Muscle of arm (tissue), 12 donors: ENCODE results near the gene RBM10. TPM values are rescaled to one million over a fixed set of nuclear protein-coding genes. Genes with fewer than 3 reads are reported as not detected.

Experiments
- DNase-seq: peaks from one replicate; pipeline ENCODE4 v3.0.0-alpha.2; 2013
- polyA plus RNA-seq, 12 donors: library from polyadenylated mRNA; unstranded; fragments of 120-200 nt; gene quantifications; one replicate each; pipeline ENCODE4 v1.2.1, GENCODE V29; 2013; ENCODE audit not compliant: insufficient read length in 12 of 12

RBM10 gene
- polyA plus RNA-seq, 12 donors, result 28.7 to 55.3 (median 33.6) TPM; not detected in 1

DNA sequence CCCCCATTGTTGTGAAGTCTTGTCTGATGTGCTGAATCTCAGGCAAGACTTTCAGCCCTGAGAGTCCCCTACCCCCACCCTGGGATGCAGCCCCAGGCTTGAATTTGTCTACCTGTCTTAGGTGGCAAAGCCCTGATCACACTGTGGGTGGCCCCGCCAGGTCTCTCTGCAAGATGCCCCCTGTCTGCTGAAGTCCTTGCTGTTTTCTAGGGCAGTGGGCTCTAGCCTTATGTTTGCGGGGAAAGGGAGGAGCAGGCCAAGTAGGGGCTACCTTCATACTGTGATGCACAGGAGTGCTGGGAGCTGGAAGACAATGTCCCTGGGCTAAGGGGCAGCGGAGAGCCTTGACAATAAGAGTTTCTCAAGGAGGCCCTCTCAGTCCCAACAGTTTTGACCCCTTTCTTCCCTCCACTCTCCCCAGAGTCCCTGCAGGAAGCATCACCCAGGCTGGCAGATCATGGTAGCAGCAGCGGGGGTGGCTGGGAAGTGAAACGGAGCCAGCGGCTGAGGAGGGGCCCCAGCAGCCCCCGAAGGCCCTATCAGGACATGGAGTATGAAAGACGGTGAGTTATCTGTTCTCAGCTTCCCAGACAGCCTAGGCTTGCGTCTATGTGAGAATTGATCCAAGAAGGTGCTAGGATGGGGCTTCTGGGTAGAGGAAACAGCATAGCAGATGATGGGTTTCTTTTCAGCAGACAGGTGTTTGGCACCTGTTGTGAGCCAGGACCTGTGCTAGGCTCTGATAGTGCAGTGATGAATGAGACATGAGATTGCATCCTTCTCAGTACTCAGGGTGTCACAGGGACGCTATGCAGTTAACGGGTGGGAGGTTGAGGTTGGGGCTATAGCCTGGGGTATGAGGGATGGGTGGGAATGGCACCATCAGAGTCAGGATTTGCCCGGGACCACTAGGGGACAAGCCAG is 2.2 kb downstream of the RBM10 start:
- DNase-seq, result no peak

DNA sequence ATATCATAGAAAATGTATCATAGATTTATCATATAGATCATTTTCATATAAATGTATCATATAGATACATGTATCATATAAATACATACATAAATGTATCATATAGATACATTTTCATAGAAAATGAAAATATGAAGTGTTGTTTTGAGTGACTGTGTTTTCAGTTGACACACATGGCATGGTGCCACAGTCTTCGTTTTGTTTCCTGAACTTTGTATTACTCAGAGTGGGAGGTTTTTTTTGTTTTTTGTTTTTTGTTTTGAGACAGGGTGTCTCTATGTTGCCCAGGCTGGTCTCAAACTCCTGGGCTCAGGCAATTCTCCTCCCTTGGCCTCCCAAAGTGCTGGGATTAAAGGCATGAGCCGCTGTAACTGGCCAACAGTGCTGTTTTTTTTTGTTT is 3.9 kb downstream of the RBM10 start:
- no peak for DNase-seq

DNA sequence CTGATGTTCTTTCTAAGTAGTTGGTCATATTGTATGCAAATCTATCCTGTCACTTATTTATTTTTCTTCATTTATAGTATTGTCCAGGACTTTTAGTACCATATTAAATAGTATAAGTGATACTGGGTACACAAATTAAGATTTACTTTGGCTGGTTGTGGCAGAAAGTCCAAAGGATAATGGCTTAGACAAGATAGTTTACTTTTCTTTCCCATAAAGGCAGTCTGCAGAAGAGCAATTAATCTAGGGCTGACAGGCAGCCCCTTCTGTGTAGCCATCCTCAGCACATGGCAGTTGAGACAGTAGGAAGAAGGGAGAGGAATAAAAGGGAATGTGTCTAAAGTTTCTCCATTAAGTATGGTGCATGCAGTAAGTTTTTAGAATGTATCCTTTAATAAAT is 6.4 kb downstream of the RBM10 start:
- DNase-seq, result no peak

GRCh38 chrX:47156611-47157520 is 11.8 kb downstream of the RBM10 start:
- no peak for DNase-seq

- DNase-seq, result no peak
Measured at GRCh38 chrX:47158131-47158530, 13.1 kb downstream of the RBM10 start.

DNA sequence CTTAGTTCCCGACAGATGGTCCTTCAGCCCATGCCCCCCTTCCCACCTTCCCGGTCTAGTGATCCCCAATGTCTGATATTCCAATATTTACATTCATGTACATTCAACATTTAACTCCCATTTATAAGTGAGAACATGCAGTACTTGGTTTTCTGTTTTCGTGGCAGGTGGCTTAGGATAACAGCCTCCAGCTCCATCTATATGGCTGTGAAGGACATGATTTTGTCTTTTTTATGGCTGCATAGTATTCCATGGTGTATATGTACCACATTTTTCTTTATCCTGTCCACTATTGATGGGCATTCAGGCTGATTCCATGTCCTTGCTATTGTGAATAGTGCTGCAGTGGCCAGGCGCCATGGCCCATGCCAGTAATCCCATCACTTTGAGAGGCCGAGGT is 13.8 kb downstream of the RBM10 start:
- no peak for DNase-seq

- DNase-seq, result no peak
Measured at GRCh38 chrX:47160781-47161180, 15.8 kb downstream of the RBM10 start.

DNA sequence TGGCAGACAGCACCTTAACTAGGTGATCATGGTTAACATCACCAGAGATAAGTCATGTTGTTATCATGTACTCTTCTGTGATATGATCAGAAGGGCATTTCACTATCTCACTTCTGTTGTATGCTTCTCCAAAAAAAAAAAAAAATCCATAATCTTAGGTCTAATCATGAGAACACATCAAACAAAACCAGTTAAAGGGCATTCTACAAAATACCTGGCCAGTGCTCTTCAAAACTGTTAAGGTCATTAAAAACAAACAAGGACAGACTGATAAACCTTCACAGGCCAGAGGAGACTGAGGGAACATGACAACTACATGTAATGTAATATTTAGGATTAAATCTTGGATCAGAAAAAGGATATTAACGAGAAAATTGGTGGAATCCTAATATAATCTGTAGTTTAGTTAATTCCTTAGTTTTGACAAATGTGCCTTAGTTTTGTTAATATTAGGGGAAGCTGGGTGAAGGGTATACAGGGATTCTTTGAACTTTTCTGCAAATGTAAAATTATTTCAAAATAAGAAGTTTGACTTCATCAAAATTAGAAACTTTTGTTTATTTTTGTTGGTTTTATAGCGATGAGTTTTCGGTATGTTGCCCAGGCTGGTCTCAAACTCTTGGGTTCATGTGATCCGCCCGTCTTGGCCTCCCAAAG is 18.0 kb downstream of the RBM10 start:
- DNase-seq, result no peak

DNA sequence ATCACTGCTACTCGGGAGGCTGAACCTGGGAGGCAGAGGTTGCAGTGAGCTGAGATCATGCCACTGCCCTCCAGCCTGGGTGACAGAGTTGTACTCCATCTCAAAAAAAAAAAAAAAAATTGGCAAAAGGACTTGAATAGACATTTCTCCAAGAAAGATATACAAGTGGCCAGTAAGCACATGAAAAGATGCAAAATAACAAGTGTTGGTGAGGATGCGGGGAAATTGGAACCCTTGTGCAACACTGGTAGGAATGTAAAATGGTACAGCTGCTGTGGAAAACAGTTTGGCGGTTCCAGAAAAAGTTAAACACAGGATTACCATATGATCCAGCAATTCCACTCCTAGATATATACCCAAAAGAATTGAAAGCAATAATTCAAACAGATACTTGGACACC is 19.4 kb downstream of the RBM10 start:
- no peak for DNase-seq

DNA sequence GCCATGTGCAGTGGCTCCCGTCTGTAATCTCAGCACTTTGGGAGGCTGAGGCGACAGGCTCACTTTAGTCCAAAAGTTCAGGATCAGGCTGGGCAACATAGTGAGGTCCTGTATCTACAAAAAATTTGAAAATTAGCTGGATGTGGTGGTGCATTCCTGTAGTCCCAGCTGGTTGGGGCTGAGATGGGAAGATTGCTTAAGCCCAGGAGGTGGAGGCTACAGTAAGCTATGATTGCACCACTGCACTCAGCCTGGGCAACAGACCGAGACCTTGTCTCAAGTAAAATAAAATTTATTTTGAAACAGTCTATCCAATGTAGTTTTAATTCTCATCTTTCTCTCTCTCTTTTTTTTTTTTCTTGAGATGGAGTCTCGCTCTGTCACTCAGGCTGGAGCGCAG is 21.1 kb downstream of the RBM10 start:
- DNase-seq, result no peak

- DNase-seq, result no peak
Measured at GRCh38 chrX:47168495-47169073, 23.6 kb downstream of the RBM10 start.

GRCh38 chrX:47169273-47169672 is 24.3 kb downstream of the RBM10 start:
- DNase-seq, result no peak

GRCh38 chrX:47169726-47170515 is 24.9 kb downstream of the RBM10 start:
- DNase-seq, result no peak

- DNase-seq, result no peak
Measured at GRCh38 chrX:47170861-47171692, 26.1 kb downstream of the RBM10 start.

DNA sequence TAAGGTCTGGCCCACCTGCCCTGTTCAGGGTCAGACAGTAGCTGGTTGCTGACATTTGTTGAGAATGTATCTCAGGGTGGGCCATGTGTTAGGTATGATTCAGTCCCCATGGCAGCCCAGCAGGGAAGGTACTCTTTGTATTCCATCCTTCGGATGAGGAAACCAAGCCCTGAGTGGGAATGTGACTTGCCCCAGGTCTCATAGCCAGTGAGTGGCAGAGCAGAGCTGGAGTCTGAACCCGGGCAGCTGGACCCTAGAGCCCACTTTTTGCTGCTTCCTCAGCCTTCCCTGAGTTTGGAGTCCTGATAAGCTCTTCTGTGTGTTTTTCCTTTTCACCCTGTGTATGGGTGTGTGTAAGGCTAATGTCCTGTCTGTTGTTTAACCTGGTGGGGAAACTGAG is 27.0 kb downstream of the RBM10 start:
- DNase-seq, result no peak

- DNase-seq, result no peak
Measured at GRCh38 chrX:47172549-47172948, 27.5 kb downstream of the RBM10 start.

GRCh38 chrX:47172971-47173792 is 28.2 kb downstream of the RBM10 start:
- DNase-seq, result no peak

DNA sequence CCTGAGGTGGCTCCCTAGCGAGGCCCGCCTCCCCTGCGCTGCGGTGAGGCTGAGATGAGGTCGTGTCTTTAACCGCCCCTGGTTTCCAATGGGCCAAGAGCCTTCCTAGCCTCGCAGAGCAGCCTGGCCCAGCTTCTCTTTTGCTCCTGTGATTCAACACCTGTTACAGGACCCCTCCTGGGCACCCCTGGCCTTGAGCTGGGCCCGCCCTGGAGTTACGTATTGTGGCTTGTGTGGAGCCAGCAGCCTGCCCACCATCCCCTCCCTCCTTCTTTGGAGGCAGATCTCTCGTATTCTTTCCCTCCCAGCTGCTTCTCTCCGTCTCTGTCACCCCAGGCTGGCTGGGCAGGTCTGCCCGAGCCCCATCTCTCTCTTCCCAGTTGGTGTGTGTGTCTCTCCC is 29.4 kb downstream of the RBM10 start:
- no peak for DNase-seq
